B cell (primary cell): ENCODE results near the gene CAMTA1. TPM values are rescaled to one million over a fixed set of nuclear protein-coding genes. Genes with fewer than 3 reads are reported as not detected.

Experiments used
- ATAC-seq: fragments of 200-7000 bp; cut with Tn5 transposase; one replicate; pipeline ENCODE4 v1.10.0; 2021; ENCODE audit warnings: low read depth, mild to moderate bottlenecking, moderate number of reproducible peaks, moderate library complexity
- CTCF ChIA-PET: fragments of 350-600 bp; sonication (Branson Sonifier 250); formaldehyde crosslinking; loops from one replicate; lab custom pipeline; 2021; ENCODE audit warnings: antibody characterized with exemption, inconsistent platforms; lab: Charles Lee
- POLR2A ChIA-PET: fragments of 350-600 bp; sonication (Branson Sonifier 250); formaldehyde crosslinking; loops from one replicate; lab custom pipeline; 2021; ENCODE audit warnings: antibody characterized with exemption; lab: Charles Lee
- DNase-seq: peaks from one replicate; pipeline ENCODE4 v3.0.0; 2013
- H2AFZ ChIP-seq: 2 replicates; pipeline ENCODE4 v1.6.1; 2012; ENCODE audit warnings: mild to moderate bottlenecking, low read depth, low read length; ENCODE audit not compliant: insufficient read depth, poor library complexity, severe bottlenecking
- H3K27ac ChIP-seq, 2 donors: 1 replicate in 1 of 2; 2 replicates in 1 of 2; pipeline ENCODE4 v1.5.1; 2012 to 2013; ENCODE audit warnings: low read length in 2 of 2, mild to moderate bottlenecking in 2 of 2, moderate library complexity in 1 of 2
- H3K27me3 ChIP-seq, 4 experiments: fragments of 200-600 bp in 1 of 4; sonication (generic) in 1 of 4; replicated peaks in 1 of 4; 1 replicate in 2 of 4; 2 replicates in 2 of 4; pipeline versions ENCODE4 v1.6.1 to v1.7.0; 2013 to 2016; ENCODE audit warnings: low read length in 3 of 4, mild to moderate bottlenecking in 2 of 4, mixed read lengths in 1 of 4, moderate library complexity in 1 of 4; ENCODE audit not compliant: insufficient read depth in 4 of 4, control insufficient read depth in 3 of 4; ENCODE audit errors: control extremely low read depth in 1 of 4
- H3K36me3 ChIP-seq, 2 experiments: replicated peaks in 1 of 2; 1 replicate in 1 of 2; 2 replicates in 1 of 2; pipeline versions ENCODE4 v1.6.1 to v1.7.1; 2013; ENCODE audit warnings: low read length in 1 of 2; ENCODE audit not compliant: insufficient read depth in 2 of 2, control insufficient read depth in 1 of 2; ENCODE audit errors: control extremely low read depth in 1 of 2, extremely low read depth in 1 of 2
- H3K4me1 ChIP-seq, 2 donors: fragments of 200-600 bp in 1 of 2; sonication (generic) in 1 of 2; 1 replicate in 1 of 2; 2 replicates in 1 of 2; pipeline versions ENCODE4 v1.5.1 to v1.6.1; 2013 to 2017; ENCODE audit warnings: low read length in 2 of 2; ENCODE audit not compliant: control insufficient read depth in 2 of 2, insufficient read depth in 2 of 2
- H3K4me2 ChIP-seq: replicated peaks from 2 replicates; pipeline ENCODE3; 2012; ENCODE audit warnings: mild to moderate bottlenecking, low read depth, low read length; ENCODE audit not compliant: poor library complexity, severe bottlenecking
- H3K4me3 ChIP-seq, 5 experiments: fragments of 200-600 bp in 1 of 5; sonication (generic) in 1 of 5; 1 replicate in 3 of 5; 2 replicates in 2 of 5; pipeline versions ENCODE4 v1.5.1 to v1.7.0; 2011 to 2016; ENCODE audit warnings: low read length in 4 of 5, mild to moderate bottlenecking in 4 of 5, low read depth in 2 of 5, control low read depth in 1 of 5, moderate library complexity in 1 of 5; ENCODE audit not compliant: insufficient read depth in 1 of 5; ENCODE audit errors: control extremely low read depth in 1 of 5, extremely low read depth in 1 of 5
- H3K79me2 ChIP-seq: fragments of 200-600 bp; sonication (generic); one replicate; pipeline ENCODE4 v1.6.0; 2016; ENCODE audit warnings: low read length; ENCODE audit not compliant: control insufficient read depth, insufficient read depth
- H3K9ac ChIP-seq: fragments of 200-600 bp; sonication (generic); 2 replicates; pipeline ENCODE4 v1.6.1; 2017; ENCODE audit warnings: mild to moderate bottlenecking, low read length, moderate library complexity
- H3K9me3 ChIP-seq, 3 donors: one replicate each; pipeline versions ENCODE4 v1.6.1 to v1.7.1; 2013; ENCODE audit warnings: low read length in 2 of 3; ENCODE audit not compliant: control insufficient read depth in 2 of 3, insufficient read depth in 1 of 3; ENCODE audit errors: control extremely low read depth in 1 of 3
- H4K20me1 ChIP-seq: 2 replicates; pipeline ENCODE4 v1.6.0; 2012; ENCODE audit warnings: mild to moderate bottlenecking, low read length; ENCODE audit not compliant: insufficient read depth, control insufficient read depth, poor library complexity, severe bottlenecking
- H3K27ac Mint-ChIP-seq: one replicate; pipeline ENCODE4 v1.8.0; 2021; ENCODE audit warnings: mixed read lengths
- H3K27me3 Mint-ChIP-seq: one replicate; pipeline ENCODE4 v1.8.0; 2021; ENCODE audit warnings: mixed read lengths
- H3K4me1 Mint-ChIP-seq: one replicate; pipeline ENCODE4 v1.8.0; 2021; ENCODE audit warnings: mixed read lengths
- H3K4me3 Mint-ChIP-seq: one replicate; pipeline ENCODE4 v1.8.0; 2021; ENCODE audit warnings: mixed read lengths
- H3K9me3 Mint-ChIP-seq: one replicate; pipeline ENCODE4 v1.8.0; 2022; ENCODE audit warnings: mixed read lengths; ENCODE audit not compliant: insufficient read depth
- EZH2 ChIP-seq: IDR thresholded peaks from 2 replicates; pipeline ENCODE4 v1.6.1; 2012; ENCODE audit warnings: borderline replicate concordance, low read depth, mild to moderate bottlenecking, moderate library complexity, low read length; ENCODE audit not compliant: insufficient read depth, poor library complexity, severe bottlenecking
- WGBS: methylation state at CpG from one replicate; pipeline ENCODE4 v1.1.5; 2013; ENCODE audit warnings: missing lambda C conversion rate; ENCODE audit not compliant: insufficient coverage; 5-methylcytosine and 5-hydroxymethylcytosine counted together
- intact Hi-C: fragments of 100-400 bp; cut with micrococcal nuclease; formaldehyde crosslinking; loops from one replicate; pipeline ENCODE4 v1.10.0; 2022
- polyA plus RNA-seq: library from polyadenylated mRNA; depleted of rRNA; stranded (reverse); fragments of >200 nt; gene quantifications from 2 replicates; pipeline ENCODE4 v1.2.3, GENCODE V29; 2012
- total RNA-seq, 2 donors: library from RNA; stranded (reverse); fragments of 120-200 nt in 1 of 2; gene quantifications; 1 replicate in 1 of 2; 2 replicates in 1 of 2; pipeline versions ENCODE4 v1.2.3 to v1.2.4, GENCODE V29; 2013 to 2022
- TF ChIP-seq, protein P1 (sequence below): fragments of 200-600 bp; IDR thresholded peaks from one replicate; pipeline ENCODE4 v1.8.0; 2022; ENCODE audit warnings: antibody characterized with exemption, mild to moderate bottlenecking

Gene CAMTA1
- total and polyA plus RNA-seq, 2 donors (not counting 1 experiment from before 2014, with no cell fraction given) = 42.2 to 45.7 TPM

DNA sequence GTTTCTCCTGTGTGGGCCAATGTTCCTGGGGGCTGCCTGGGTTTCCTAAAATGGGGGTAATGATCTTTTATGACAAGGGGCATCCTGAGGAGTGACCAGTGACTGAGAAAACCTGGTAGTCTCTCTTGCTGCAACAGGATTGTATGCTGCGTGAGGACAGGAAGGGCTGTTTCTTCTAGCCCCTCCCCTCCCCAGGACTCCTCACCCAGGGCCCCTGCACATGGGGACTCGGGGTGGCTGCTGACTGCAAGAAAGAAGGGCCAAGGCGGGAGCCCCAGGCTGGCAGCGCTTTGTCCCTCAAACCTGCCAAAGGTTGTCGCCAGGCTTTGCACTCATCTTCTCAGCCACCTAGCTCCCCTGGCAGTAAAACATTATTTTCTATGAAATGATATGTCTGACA, 442.4 kb downstream of the CAMTA1 start:
- ChIA-PET CTCF (no interaction called here), POLR2A (no interaction called here)
- H3K4me3 Mint-ChIP-seq = no peak overlapping the region
- WGBS = 86% methylated on average over 3 of the region's 5 CpGs
- Histone ChIP-seq H4K20me1 (no peaks in the 10 kb centered on the region), H3K9ac (no peak overlapping the region), H3K79me2 (no peaks in the 10 kb centered on the region), H3K4me2 (no peak overlapping the region), H3K27ac (no peak overlapping the region), H2AFZ (no peak overlapping the region), H3K36me3 (no peaks in the 10 kb centered on the region), H3K4me3 (no peak overlapping the region), H3K27me3 (peaks cover 0 to 2% (median 0%) of the 10 kb centered on the region in 4 experiments), H3K4me1 (no peaks in the 10 kb centered on the region), H3K9me3 (no peaks in the 10 kb centered on the region)
- ATAC-seq (no peak), DNase-seq (no peak)
- intact Hi-C loops = no loop called here
- no peak overlapping the region for H3K27ac Mint-ChIP-seq
- no peak for TF ChIP-seq EZH2
- TF ChIP-seq, protein P1, sequence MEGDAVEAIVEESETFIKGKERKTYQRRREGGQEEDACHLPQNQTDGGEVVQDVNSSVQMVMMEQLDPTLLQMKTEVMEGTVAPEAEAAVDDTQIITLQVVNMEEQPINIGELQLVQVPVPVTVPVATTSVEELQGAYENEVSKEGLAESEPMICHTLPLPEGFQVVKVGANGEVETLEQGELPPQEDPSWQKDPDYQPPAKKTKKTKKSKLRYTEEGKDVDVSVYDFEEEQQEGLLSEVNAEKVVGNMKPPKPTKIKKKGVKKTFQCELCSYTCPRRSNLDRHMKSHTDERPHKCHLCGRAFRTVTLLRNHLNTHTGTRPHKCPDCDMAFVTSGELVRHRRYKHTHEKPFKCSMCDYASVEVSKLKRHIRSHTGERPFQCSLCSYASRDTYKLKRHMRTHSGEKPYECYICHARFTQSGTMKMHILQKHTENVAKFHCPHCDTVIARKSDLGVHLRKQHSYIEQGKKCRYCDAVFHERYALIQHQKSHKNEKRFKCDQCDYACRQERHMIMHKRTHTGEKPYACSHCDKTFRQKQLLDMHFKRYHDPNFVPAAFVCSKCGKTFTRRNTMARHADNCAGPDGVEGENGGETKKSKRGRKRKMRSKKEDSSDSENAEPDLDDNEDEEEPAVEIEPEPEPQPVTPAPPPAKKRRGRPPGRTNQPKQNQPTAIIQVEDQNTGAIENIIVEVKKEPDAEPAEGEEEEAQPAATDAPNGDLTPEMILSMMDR = no peak
- no peaks in the 10 kb centered on the region for H3K27me3 Mint-ChIP-seq
- no peaks in the 10 kb centered on the region for H3K4me1 Mint-ChIP-seq
- no peaks in the 10 kb centered on the region for H3K9me3 Mint-ChIP-seq

DNA sequence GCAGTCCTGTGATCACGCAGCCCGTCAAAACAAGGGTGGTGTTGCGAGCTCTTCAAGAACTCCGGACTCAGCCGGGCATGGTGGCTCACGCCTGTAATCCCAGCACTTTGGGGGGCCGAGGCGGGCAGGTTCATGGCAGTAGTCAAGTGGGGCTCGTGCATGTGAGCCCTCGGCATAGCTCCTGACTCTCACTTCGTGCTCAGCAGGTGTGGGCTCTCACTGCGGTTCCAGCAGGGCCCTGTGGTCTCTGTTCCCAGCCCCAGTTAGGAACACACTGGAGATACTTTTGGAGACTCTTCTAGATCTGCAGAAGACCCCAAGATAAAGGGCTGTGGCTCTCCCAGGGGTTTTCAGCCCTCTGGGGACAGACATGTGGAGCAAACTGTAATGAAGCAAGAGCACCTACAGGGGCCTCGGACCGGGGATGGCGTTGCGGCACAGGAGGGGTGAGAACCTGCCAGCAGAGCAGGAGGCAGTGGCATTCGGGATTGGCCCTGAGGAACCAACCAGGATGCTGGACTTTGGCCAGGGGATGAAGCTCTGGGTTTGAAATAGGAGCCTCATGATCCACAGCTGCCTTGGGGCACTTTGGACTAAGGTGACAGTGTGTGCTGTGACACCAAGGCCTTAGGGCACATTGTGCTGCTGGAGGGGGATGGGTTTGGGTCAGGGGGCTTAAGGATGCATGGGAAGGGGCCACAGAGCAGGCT, 443.2 kb downstream of the CAMTA1 start:
- no peak overlapping the region for H3K4me3 Mint-ChIP-seq
- ATAC-seq (no peak), DNase-seq (no peak)
- no peak for TF ChIP-seq EZH2
- TF ChIP-seq, protein P1 = no peak
- Histone ChIP-seq H3K4me1 (no peaks in the 10 kb centered on the region), H3K79me2 (no peaks in the 10 kb centered on the region), H3K9me3 (no peaks in the 10 kb centered on the region), H3K27me3 (peaks cover 0 to 2% (median 0%) of the 10 kb centered on the region in 4 experiments), H3K4me2 (no peak overlapping the region), H3K9ac (no peak overlapping the region), H2AFZ (no peak overlapping the region), H3K27ac (no peak overlapping the region), H4K20me1 (no peaks in the 10 kb centered on the region), H3K4me3 (no peak overlapping the region), H3K36me3 (no peaks in the 10 kb centered on the region)
- H3K27me3 Mint-ChIP-seq = no peaks in the 10 kb centered on the region
- H3K4me1 Mint-ChIP-seq = no peaks in the 10 kb centered on the region
- POLR2A ChIA-PET = no interaction called here
- WGBS = 89% methylated on average over 17 of the region's 17 CpGs
- intact Hi-C loops = no loop called here
- no peaks in the 10 kb centered on the region for H3K9me3 Mint-ChIP-seq
- H3K27ac Mint-ChIP-seq = no peak overlapping the region
- CTCF ChIA-PET = no interaction called here
